Right lobe of liver (tissue), 6 donors: Measurements from ENCODE around the gene POU5F1. TPM values are rescaled to one million over a fixed set of nuclear protein-coding genes. Genes with fewer than 3 reads are reported as not detected.
"Not testable (repeated sequence)": the region's sequence is repeated elsewhere in the genome, so short reads cannot be mapped to it uniquely, and the experiment has no call there.

ENCODE experiments used
- ATAC-seq, 4 donors: fragments of 200-7000 bp; cut with Tn5 transposase; one replicate each; pipeline ENCODE4 v1.9.1; 2020; ENCODE audit warnings: mild to moderate bottlenecking in 4 of 4, moderate library complexity in 4 of 4
- DNase-seq, 3 donors: peaks; one replicate each; pipeline ENCODE4 v3.0.0-alpha.2; 2020
- H3K27ac ChIP-seq, 3 donors: fragments of 200-600 bp; one replicate each; pipeline ENCODE4 v1.8.0; 2022
- H3K27me3 ChIP-seq, 2 donors: fragments of 200-600 bp; one replicate each; pipeline ENCODE4 v1.8.0; 2022
- H3K36me3 ChIP-seq, 4 donors: fragments of 200-600 bp; sonication (generic) in 1 of 4; one replicate each; pipeline versions ENCODE4 v1.5.1 to v1.8.0; 2017 to 2022; ENCODE audit warnings: control low read depth in 1 of 4
- H3K4me1 ChIP-seq, 4 donors: fragments of 200-600 bp; sonication (generic) in 1 of 4; one replicate each; pipeline versions ENCODE4 v1.5.1 to v1.8.0; 2017 to 2022; ENCODE audit warnings: control low read depth in 1 of 4
- H3K4me3 ChIP-seq, 3 donors: fragments of 200-600 bp; one replicate each; pipeline ENCODE4 v1.8.0; 2022
- H3K9me3 ChIP-seq, 4 donors: fragments of 200-600 bp; sonication (generic) in 1 of 4; one replicate each; pipeline versions ENCODE4 v1.5.1 to v1.8.0; 2017 to 2022; ENCODE audit warnings: control low read depth in 1 of 4
- CTCF ChIP-seq, 4 donors: fragments of 200-600 bp in 3 of 4; fragments of 450-650 bp in 1 of 4; IDR thresholded peaks; one replicate each; pipeline versions ENCODE4 v1.5.1 to v1.8.0; 2016 to 2022; ENCODE audit warnings: antibody characterized with exemption in 4 of 4, mild to moderate bottlenecking in 2 of 4
- POLR2A ChIP-seq: fragments of 450-650 bp; IDR thresholded peaks from one replicate; pipeline ENCODE4 v1.6.1; 2017; ENCODE audit warnings: antibody characterized with exemption, mild to moderate bottlenecking
- WGBS: methylation state at CpG from one replicate; pipeline ENCODE4 v1.1.6; 2018; ENCODE audit warnings: low coverage, low lambda C conversion rate; ENCODE audit not compliant: insufficient coverage; ENCODE audit errors: missing lambda C conversion rate; 5-methylcytosine and 5-hydroxymethylcytosine counted together
- intact Hi-C, 2 donors: fragments of 100-400 bp; cut with DNase I; formaldehyde crosslinking; loops; one replicate each; pipeline versions ENCODE4 v1.11.2 to v1.14.1; 2022
- total RNA-seq, 6 experiments: library from RNA; depleted of rRNA in 2 of 6; stranded (reverse); fragments of >200 nt in 2 of 6; fragmentation: NEBNext Ultra II Directional in 3 of 6; extraction: Animal tissue kit (Norgen Biotek cat#: 25700) in 3 of 6; gene quantifications; one replicate each; pipeline versions ENCODE4 v1.1.0 to v1.2.4, GENCODE V29; 2016 to 2023
- donor health status: DM: no; HTN: yes; CAD: no.
- donor health status: DM: no; HTN: no; CAD: no.
- donor health status: DM: no; HTN: no; CAD: no.
- donor health status: DM: no; HTN: yes; CAD: no.
- donor health status: DM: no; HTN: yes; CAD: no.

The POU5F1 gene
- total RNA-seq, 6 experiments from 2014 or later, result 0.71 to 3.8 (median 2.6) TPM

- 83% methylated on average over 4 of the region's 4 CpGs for WGBS
- TF ChIP-seq CTCF (IDR thresholded peaks at IDR 0.05), result no peak
- TF ChIP-seq POLR2A, result no peak
- DNase-seq, result no peak
- Histone ChIP-seq H3K4me3 (no peak overlapping the region), H3K36me3 (no peaks in the 10 kb centered on the region), H3K9me3 (no peaks in the 10 kb centered on the region), H3K27ac (peak overlapping the region; percentile 87 to 94 (median 90)), H3K4me1 (peaks cover 2 to 37% (median 20%) of the 10 kb centered on the region in 4 donors), H3K27me3 (no peaks in the 10 kb centered on the region)
- intact Hi-C loops, result no loop called here
- ATAC-seq, result no peak
These were observed 34.3 kb upstream of the POU5F1 start for GRCh38 chr6:31204751-31205145.

GRCh38 chr6:31203345-31203979 is 33.0 kb upstream of the POU5F1 start:
- DNase-seq (no peak), ATAC-seq (peak; percentile 70 to 76 (median 71))
- Histone ChIP-seq H3K36me3 (no peaks in the 10 kb centered on the region), H3K4me1 (peaks cover 0 to 28% (median 14%) of the 10 kb centered on the region in 4 donors), H3K9me3 (no peaks in the 10 kb centered on the region), H3K27ac (peak overlapping the region; percentile 87 to 94 (median 90)), H3K27me3 (no peaks in the 10 kb centered on the region), H3K4me3 (peak overlapping the region; percentile 9 to 59 (median 56))
- no peak for TF ChIP-seq CTCF (IDR thresholded peaks at IDR 0.05)
- TF ChIP-seq POLR2A, result no peak
- intact Hi-C loops, result no loop called here
- 11% methylated on average over 5 of the region's 5 CpGs for WGBS

- Histone ChIP-seq H3K9me3 (no peaks in the 10 kb centered on the region), H3K4me1 (peaks cover 0 to 22% (median 11%) of the 10 kb centered on the region in 4 donors), H3K27ac (peak overlapping the region; percentile 87 to 94 (median 90)), H3K4me3 (no peak overlapping the region), H3K36me3 (no peaks in the 10 kb centered on the region), H3K27me3 (no peaks in the 10 kb centered on the region)
- WGBS, result 47% methylated on average over 8 of the region's 11 CpGs
- DNase-seq, result no peak
- intact Hi-C loops, result no loop called here
- TF ChIP-seq CTCF (IDR thresholded peaks at IDR 0.05) (no peak), POLR2A (no peak)
- ATAC-seq, result no peak
These were observed 32.0 kb upstream of the POU5F1 start for GRCh38 chr6:31202259-31203166.

DNA sequence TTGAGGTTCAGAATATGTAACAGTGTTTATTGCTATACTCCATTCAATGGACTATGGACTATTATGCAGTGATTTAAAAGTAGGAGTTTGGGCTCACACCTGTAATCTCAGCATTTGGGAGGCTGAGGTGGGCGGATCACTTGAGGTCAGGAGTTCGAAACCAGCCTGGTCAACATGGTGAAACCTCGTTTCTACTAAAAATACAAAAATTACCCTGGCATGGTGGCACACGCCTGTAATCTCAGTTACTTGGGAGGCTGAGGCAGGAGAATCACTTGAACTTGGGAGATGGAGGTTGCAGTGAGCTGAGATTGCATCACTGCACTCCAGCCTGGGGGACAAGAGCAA is 28.6 kb upstream of the POU5F1 start:
- H3K9me3 ChIP-seq, ATAC-seq, H3K27ac ChIP-seq, H3K27me3 ChIP-seq, DNase-seq, H3K36me3 ChIP-seq: not testable (repeated sequence)
- WGBS, result 77% methylated on average over 4 of the region's 4 CpGs
- Histone ChIP-seq H3K4me1 (peaks cover 0 to 16% (median 7%) of the 10 kb centered on the region in 4 donors), H3K4me3 (peak overlapping the region in 1 of 3 donors; percentile 72)
- intact Hi-C loops, result loop anchor here (5.0 kb wide), 2 partner anchors 163 to 168 kb away; no protein-coding TSS in a partner anchor
